MM.1S (cell line): ENCODE data around the gene XPR1.

Experiments
- DNase-seq: peaks from one replicate; pipeline ENCODE4 v3.0.0-alpha.2; 2015
- H2AFZ ChIP-seq: fragments of 300-600 bp; sonication (generic); 2 replicates; pipeline ENCODE4 v1.6.0; 2016; ENCODE audit warnings: antibody characterized with exemption, low read length
- H3F3A ChIP-seq: fragments of 300-600 bp; sonication (generic); 2 replicates; pipeline ENCODE4 v1.6.1; 2016; ENCODE audit warnings: mild to moderate bottlenecking, antibody characterized with exemption, low read length, moderate library complexity, mixed read lengths; ENCODE audit not compliant: insufficient read depth
- H3K27ac ChIP-seq: fragments of 300-600 bp; sonication (generic); 2 replicates; pipeline ENCODE4 v1.5.1; 2016; ENCODE audit warnings: mild to moderate bottlenecking, low read length
- H3K27me3 ChIP-seq: fragments of 300-600 bp; sonication (generic); replicated peaks from 2 replicates; pipeline ENCODE4 v1.6.0; 2016; ENCODE audit warnings: low read length; ENCODE audit not compliant: insufficient read depth
- H3K36me3 ChIP-seq: fragments of 300-600 bp; sonication (generic); replicated peaks from 2 replicates; pipeline ENCODE4 v1.6.1; 2016; ENCODE audit warnings: mild to moderate bottlenecking, low read length, mixed read lengths; ENCODE audit not compliant: insufficient read depth
- H3K4me1 ChIP-seq: fragments of 300-600 bp; sonication (generic); 2 replicates; pipeline ENCODE4 v1.6.1; 2016; ENCODE audit warnings: low read length, mixed read lengths
- H3K4me2 ChIP-seq: fragments of 300-600 bp; sonication (generic); 2 replicates; pipeline ENCODE4 v1.6.0; 2016; ENCODE audit warnings: low read depth, low read length
- H3K4me3 ChIP-seq: fragments of 300-600 bp; sonication (generic); 2 replicates; pipeline ENCODE4 v1.5.1; 2016; ENCODE audit warnings: low read length, mixed read lengths
- H3K79me2 ChIP-seq: fragments of 300-600 bp; sonication (generic); 2 replicates; pipeline ENCODE4 v1.6.1; 2016; ENCODE audit warnings: mixed run types, low read length, mixed read lengths
- H3K9ac ChIP-seq: fragments of 300-600 bp; sonication (generic); 2 replicates; pipeline ENCODE4 v1.6.1; 2016; ENCODE audit warnings: low read length, mixed read lengths
- H3K9me2 ChIP-seq: fragments of 300-600 bp; sonication (generic); replicated peaks from 2 replicates; pipeline ENCODE4 v1.6.1; 2016; ENCODE audit warnings: mild to moderate bottlenecking, low read length, mixed read lengths; ENCODE audit not compliant: insufficient read depth
- H3K9me3 ChIP-seq: fragments of 300-600 bp; sonication (generic); replicated peaks from 2 replicates; pipeline ENCODE4 v1.6.1; 2016; ENCODE audit warnings: mild to moderate bottlenecking, low read length, mixed read lengths; ENCODE audit not compliant: insufficient read depth
- H4K20me1 ChIP-seq: fragments of 300-600 bp; sonication (generic); 2 replicates; pipeline ENCODE4 v1.6.1; 2016; ENCODE audit warnings: mild to moderate bottlenecking, low read length, moderate library complexity, mixed read lengths; ENCODE audit not compliant: insufficient read depth
- CTCF ChIP-seq: fragments of 300-600 bp; sonication (generic); IDR thresholded peaks from 2 replicates; pipeline ENCODE4 v1.5.1; 2016; ENCODE audit warnings: antibody characterized with exemption, low read length, mixed read lengths
- EZH2 ChIP-seq: fragments of 300-600 bp; sonication (generic); optimal IDR thresholded peaks from 2 replicates; pipeline ENCODE3; 2017; ENCODE audit warnings: low read depth, mild to moderate bottlenecking, antibody characterized with exemption, low read length, mixed read lengths
- EZH2phosphoT487 ChIP-seq: fragments of 300-600 bp; sonication (generic); IDR thresholded peaks from 2 replicates; pipeline ENCODE4 v1.6.1; 2018; ENCODE audit warnings: antibody characterized with exemption, low read length

The XPR1 gene

DNA sequence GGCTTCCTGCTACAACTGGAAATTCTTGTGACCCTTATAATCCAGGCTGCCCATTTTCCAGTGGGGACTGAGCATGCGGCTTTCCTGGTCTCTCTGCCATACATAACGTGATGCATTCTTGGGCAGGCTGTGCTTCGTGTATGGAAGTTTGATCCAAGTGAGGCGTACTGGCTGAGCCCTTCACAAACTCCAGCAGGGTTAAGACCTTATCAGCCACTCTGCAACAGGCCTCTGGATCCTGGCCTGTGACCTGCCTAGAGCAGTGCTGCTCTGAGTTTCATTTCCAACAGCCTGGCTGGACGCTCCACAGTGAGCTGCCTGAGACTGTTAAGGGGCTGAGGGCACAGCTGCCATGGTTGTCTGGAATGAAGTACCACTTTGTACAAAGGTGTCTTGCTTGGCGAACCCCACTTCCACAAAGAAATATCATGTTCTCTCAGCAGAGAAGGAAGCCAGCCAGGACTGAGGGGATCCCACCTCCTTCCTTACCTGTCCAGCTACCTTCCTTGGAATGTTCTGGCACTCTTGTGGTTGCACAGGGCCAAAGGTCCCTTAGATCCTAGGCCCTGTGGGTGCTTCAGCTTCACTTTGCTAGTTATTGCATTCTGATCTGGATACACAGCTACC is 28.5 kb upstream of the XPR1 start:
- no peak overlapping the region for H3K4me3 ChIP-seq
- no peak overlapping the region for H3K9ac ChIP-seq
- H3K4me2 ChIP-seq = no peak overlapping the region
- H3K27me3 ChIP-seq = no peaks in the 10 kb centered on the region
- H4K20me1 ChIP-seq = no peaks in the 10 kb centered on the region
- H3F3A ChIP-seq = no peaks in the 10 kb centered on the region
- no peak for DNase-seq
- H3K36me3 ChIP-seq = no peaks in the 10 kb centered on the region
- H3K9me2 ChIP-seq = no peaks in the 10 kb centered on the region
- H2AFZ ChIP-seq = no peak overlapping the region
- no peaks in the 10 kb centered on the region for H3K4me1 ChIP-seq
- H3K79me2 ChIP-seq = no peaks in the 10 kb centered on the region
- TF ChIP-seq CTCF (no peak), EZH2 (no peak), EZH2phosphoT487 (no peak)
- H3K27ac ChIP-seq = no peak overlapping the region
- no peaks in the 10 kb centered on the region for H3K9me3 ChIP-seq

GRCh38 chr1:180603850-180604226 is 28.0 kb upstream of the XPR1 start:
- no peaks in the 10 kb centered on the region for H3F3A ChIP-seq
- no peaks in the 10 kb centered on the region for H3K9me3 ChIP-seq
- H3K27me3 ChIP-seq = no peaks in the 10 kb centered on the region
- no peak overlapping the region for H3K4me2 ChIP-seq
- no peak overlapping the region for H3K4me3 ChIP-seq
- no peaks in the 10 kb centered on the region for H3K79me2 ChIP-seq
- H3K9me2 ChIP-seq = no peaks in the 10 kb centered on the region
- no peaks in the 10 kb centered on the region for H3K4me1 ChIP-seq
- no peaks in the 10 kb centered on the region for H4K20me1 ChIP-seq
- H2AFZ ChIP-seq = no peak overlapping the region
- H3K27ac ChIP-seq = no peak overlapping the region
- no peaks in the 10 kb centered on the region for H3K36me3 ChIP-seq
- TF ChIP-seq EZH2phosphoT487 (no peak), EZH2 (no peak), CTCF (no peak)
- H3K9ac ChIP-seq = no peak overlapping the region
- DNase-seq = no peak

DNA sequence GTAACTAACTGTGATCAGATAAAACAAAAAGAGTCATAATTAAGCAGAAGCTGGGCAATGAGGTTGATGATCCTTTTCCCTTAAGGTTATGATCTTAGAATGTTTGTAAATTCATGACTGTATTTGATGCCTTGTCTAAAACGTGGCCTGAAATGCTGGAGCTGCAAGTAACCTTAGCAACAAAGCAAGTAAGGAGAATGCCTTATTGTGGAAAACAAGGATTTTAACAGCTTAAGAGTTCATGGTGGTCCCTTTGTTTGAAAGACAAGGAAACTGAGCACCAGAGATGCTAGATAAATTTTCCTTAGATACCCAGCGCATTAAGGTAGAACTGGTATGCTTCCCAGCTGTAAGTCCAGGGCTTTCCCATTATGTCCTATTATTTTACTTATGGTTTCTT is 25.7 kb upstream of the XPR1 start:
- TF ChIP-seq CTCF (no peak), EZH2 (no peak), EZH2phosphoT487 (no peak)
- H3K36me3 ChIP-seq = no peaks in the 10 kb centered on the region
- no peaks in the 10 kb centered on the region for H3F3A ChIP-seq
- no peaks in the 10 kb centered on the region for H3K9me2 ChIP-seq
- no peak overlapping the region for H3K4me2 ChIP-seq
- no peak overlapping the region for H2AFZ ChIP-seq
- no peaks in the 10 kb centered on the region for H4K20me1 ChIP-seq
- H3K9ac ChIP-seq = no peak overlapping the region
- no peaks in the 10 kb centered on the region for H3K9me3 ChIP-seq
- no peak overlapping the region for H3K27ac ChIP-seq
- no peaks in the 10 kb centered on the region for H3K27me3 ChIP-seq
- H3K4me1 ChIP-seq = no peaks in the 10 kb centered on the region
- DNase-seq = no peak
- H3K79me2 ChIP-seq = no peaks in the 10 kb centered on the region
- H3K4me3 ChIP-seq = no peak overlapping the region
